Activated CD8-positive, alpha-beta T cell treated with anti-CD3 and anti-CD28 coated beads for 36 hours (primary cell): Measurements from ENCODE around the gene NOL3. TPM values are rescaled to one million over a fixed set of nuclear protein-coding genes. Genes with fewer than 3 reads are reported as not detected.

Experiments
- ATAC-seq: fragments of 200-7000 bp; cut with Tn5 transposase; one replicate; pipeline ENCODE4 v1.10.0; 2021; ENCODE audit warnings: mild to moderate bottlenecking, moderate library complexity
- CTCF ChIA-PET: fragments of 350-600 bp; sonication (Branson Sonifier 250); formaldehyde crosslinking; loops from one replicate; lab custom pipeline; 2021; ENCODE audit warnings: antibody characterized with exemption; lab: Charles Lee
- POLR2A ChIA-PET: fragments of 350-600 bp; sonication (Branson Sonifier 250); formaldehyde crosslinking; loops from one replicate; lab custom pipeline; 2021; ENCODE audit warnings: antibody characterized with exemption; lab: Charles Lee
- DNase-seq: peaks from one replicate; pipeline ENCODE4 v3.0.0-alpha.2; 2020
- H3K27ac Mint-ChIP-seq: one replicate; pipeline ENCODE4 v1.8.0; 2021; ENCODE audit warnings: mild to moderate bottlenecking, mixed read lengths
- H3K27me3 Mint-ChIP-seq: one replicate; pipeline ENCODE4 v1.8.0; 2021; ENCODE audit warnings: mixed read lengths
- H3K36me3 Mint-ChIP-seq: one replicate; pipeline ENCODE4 v1.8.0; 2021; ENCODE audit warnings: low read depth, mixed read lengths
- H3K4me1 Mint-ChIP-seq: one replicate; pipeline ENCODE4 v1.8.0; 2021; ENCODE audit warnings: low read depth, mixed read lengths
- H3K4me3 Mint-ChIP-seq: one replicate; pipeline ENCODE4 v1.8.0; 2021; ENCODE audit warnings: mild to moderate bottlenecking, moderate library complexity, mixed read lengths
- H3K9me3 Mint-ChIP-seq: one replicate; pipeline ENCODE4 v1.8.0; 2021; ENCODE audit warnings: mixed read lengths
- intact Hi-C: fragments of 100-400 bp; cut with micrococcal nuclease; formaldehyde crosslinking; loops from one replicate; pipeline ENCODE4 v1.10.0; 2022
- total RNA-seq, 2 experiments: library from RNA; stranded (reverse); gene quantifications; one replicate each; pipeline ENCODE4 v1.2.3, GENCODE V29; 2021
- TF ChIP-seq, protein P1 (sequence below): fragments of 200-600 bp; IDR thresholded peaks from one replicate; pipeline ENCODE4 v1.8.0; 2022; ENCODE audit warnings: antibody characterized with exemption, mild to moderate bottlenecking

NOL3 gene
- total RNA-seq, 2 experiments from 2014 or later = 24.5 to 25.3 TPM

DNA sequence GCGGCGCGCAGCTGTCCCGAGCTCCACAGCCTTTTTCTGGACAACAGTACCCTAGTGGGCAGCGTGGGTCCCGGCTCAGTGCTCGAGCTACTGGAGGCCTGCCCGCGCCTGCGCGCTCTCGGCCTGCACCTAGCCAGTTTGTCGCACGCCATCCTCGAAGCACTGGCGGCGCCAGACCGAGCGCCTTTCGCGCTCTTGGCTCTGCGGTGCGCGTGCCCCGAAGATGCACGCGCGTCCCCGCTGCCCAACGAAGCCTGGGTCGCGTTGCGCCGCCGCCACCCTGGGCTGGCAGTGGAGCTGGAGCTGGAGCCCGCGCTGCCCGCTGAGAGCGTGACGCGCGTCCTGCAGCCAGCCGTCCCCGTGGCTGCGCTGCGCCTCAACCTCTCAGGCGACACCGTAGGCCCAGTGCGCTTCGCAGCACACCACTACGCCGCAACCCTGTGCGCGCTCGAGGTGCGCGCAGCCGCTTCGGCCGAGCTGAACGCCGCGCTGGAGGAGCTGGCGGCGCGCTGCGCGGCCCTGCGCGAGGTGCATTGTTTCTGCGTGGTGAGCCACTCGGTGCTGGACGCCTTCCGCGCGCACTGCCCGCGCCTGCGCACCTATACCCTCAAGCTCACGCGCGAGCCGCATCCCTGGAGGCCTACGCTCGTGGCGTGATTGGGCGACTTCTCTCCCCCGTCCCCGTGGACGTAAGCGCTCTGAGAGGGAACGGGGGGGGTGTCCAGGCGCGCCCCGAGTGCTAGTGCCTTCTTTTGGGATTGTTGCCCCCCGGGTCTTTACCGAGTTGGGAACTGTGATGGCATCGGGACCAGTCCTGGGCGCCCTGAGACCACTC is 7.0 kb upstream of the NOL3 start:
- peak overlapping the region; percentile 44 for H3K4me3 Mint-ChIP-seq
- H3K27me3 Mint-ChIP-seq = peaks cover 55% of the 10 kb centered on the region
- TF ChIP-seq, protein P1, sequence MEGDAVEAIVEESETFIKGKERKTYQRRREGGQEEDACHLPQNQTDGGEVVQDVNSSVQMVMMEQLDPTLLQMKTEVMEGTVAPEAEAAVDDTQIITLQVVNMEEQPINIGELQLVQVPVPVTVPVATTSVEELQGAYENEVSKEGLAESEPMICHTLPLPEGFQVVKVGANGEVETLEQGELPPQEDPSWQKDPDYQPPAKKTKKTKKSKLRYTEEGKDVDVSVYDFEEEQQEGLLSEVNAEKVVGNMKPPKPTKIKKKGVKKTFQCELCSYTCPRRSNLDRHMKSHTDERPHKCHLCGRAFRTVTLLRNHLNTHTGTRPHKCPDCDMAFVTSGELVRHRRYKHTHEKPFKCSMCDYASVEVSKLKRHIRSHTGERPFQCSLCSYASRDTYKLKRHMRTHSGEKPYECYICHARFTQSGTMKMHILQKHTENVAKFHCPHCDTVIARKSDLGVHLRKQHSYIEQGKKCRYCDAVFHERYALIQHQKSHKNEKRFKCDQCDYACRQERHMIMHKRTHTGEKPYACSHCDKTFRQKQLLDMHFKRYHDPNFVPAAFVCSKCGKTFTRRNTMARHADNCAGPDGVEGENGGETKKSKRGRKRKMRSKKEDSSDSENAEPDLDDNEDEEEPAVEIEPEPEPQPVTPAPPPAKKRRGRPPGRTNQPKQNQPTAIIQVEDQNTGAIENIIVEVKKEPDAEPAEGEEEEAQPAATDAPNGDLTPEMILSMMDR = no peak
- ChIA-PET CTCF (interaction anchor here (1.0 to 15.9 kb wide), 13 partner anchors 8 to 209 kb away, joined by 3 to 209 read pairs (median 5); partner anchors contain the start of genes CES3, HSF4 and NOL3), POLR2A (interaction anchor here (0.5 to 5.6 kb wide), 5 partner anchors 11 to 219 kb away, joined by 3 to 67 read pairs (median 3); partner anchors contain the start of gene NOL3)
- H3K4me1 Mint-ChIP-seq = peaks cover 46% of the 10 kb centered on the region
- intact Hi-C loops = no loop called here
- H3K27ac Mint-ChIP-seq = no peak overlapping the region
- no peak for ATAC-seq
- H3K36me3 Mint-ChIP-seq = peaks cover 22% of the 10 kb centered on the region
- H3K9me3 Mint-ChIP-seq = no peaks in the 10 kb centered on the region
- DNase-seq = peak; percentile 61

GRCh38 chr16:67163999-67164558 is 6.3 kb upstream of the NOL3 start:
- Mint-ChIP-seq H3K27ac (no peak overlapping the region), H3K9me3 (no peaks in the 10 kb centered on the region), H3K36me3 (peaks cover 19% of the 10 kb centered on the region), H3K27me3 (peaks cover 62% of the 10 kb centered on the region), H3K4me1 (peaks cover 42% of the 10 kb centered on the region), H3K4me3 (peak overlapping the region; percentile 44)
- ChIA-PET POLR2A (interaction anchor here (0.8 to 5.6 kb wide), 4 partner anchors 10 to 219 kb away, joined by 3 to 67 read pairs (median 14); partner anchors contain the start of gene NOL3), CTCF (interaction anchor here (1.0 to 16.0 kb wide), 8 partner anchors 6 to 210 kb away, joined by 3 to 209 read pairs (median 5); partner anchors contain the start of genes B3GNT9, FBXL8, HSF4 and NOL3)
- intact Hi-C loops = no loop called here
- DNase-seq (peak; percentile 23), ATAC-seq (no peak)
- TF ChIP-seq, protein P1 = no peak

GRCh38 chr16:67164599-67165061 is 5.7 kb upstream of the NOL3 start, which contains the start of gene HSF4:
HSF4 (plus strand) TSS chr16:67164745; CDS start chr16:67164812, 67 bp downstream.
- Mint-ChIP-seq H3K9me3 (no peaks in the 10 kb centered on the region), H3K4me3 (peak within 1 kb of the TSS; percentile 58), H3K27ac (no peak within 1 kb of the TSS), H3K36me3 (peaks cover 19% of the 10 kb centered on the region), H3K4me1 (peaks cover 43% of the 10 kb centered on the region), H3K27me3 (peaks cover 64% of the 10 kb centered on the region)
- DNase-seq = peak; percentile 38
- CTCF ChIA-PET = interaction anchor here (0.9 to 16.0 kb wide), 4 partner anchors 7 to 146 kb away, joined by 3 to 209 read pairs (median 109); partner anchors contain the start of genes B3GNT9, FBXL8, HSF4 and NOL3
- POLR2A ChIA-PET = interaction anchor here (1.9 to 3.7 kb wide), 2 partner anchors 11 to 13 kb away, joined by 4 to 23 read pairs; no protein-coding TSS in a partner anchor
- intact Hi-C loops = no loop called here
- TF ChIP-seq, protein P1 = no peak
- ATAC-seq = peak; percentile 2

GRCh38 chr16:67165121-67166078 is 4.9 kb upstream of the NOL3 start:
- ATAC-seq = no peak
- ChIA-PET POLR2A (interaction anchor here (0.8 to 3.7 kb wide), 3 partner anchors 9 to 12 kb away, joined by 3 to 23 read pairs (median 4); no protein-coding TSS in a partner anchor), CTCF (interaction anchor here (0.9 to 16.0 kb wide), 4 partner anchors 7 to 147 kb away, joined by 3 to 209 read pairs (median 109); partner anchors contain the start of genes B3GNT9, FBXL8, HSF4 and NOL3)
- peak; percentile 46 for DNase-seq
- Mint-ChIP-seq H3K4me3 (peak overlapping the region; percentile 58), H3K36me3 (peaks cover 19% of the 10 kb centered on the region), H3K9me3 (no peaks in the 10 kb centered on the region), H3K27ac (no peak overlapping the region), H3K4me1 (peaks cover 50% of the 10 kb centered on the region), H3K27me3 (peaks cover 70% of the 10 kb centered on the region)
- TF ChIP-seq, protein P1 = no peak
- intact Hi-C loops = no loop called here
